Sigmoid colon (tissue), 3 donors: Measurements from ENCODE around the gene EID2.

ENCODE experiments used
- CTCF ChIP-seq, 4 experiments: fragments of 450-650 bp in 3 of 4; fragments of 200-600 bp in 1 of 4; IDR thresholded peaks; one replicate each; pipeline ENCODE4 v1.5.1; 2016 to 2019; ENCODE audit warnings: antibody characterized with exemption in 4 of 4, mild to moderate bottlenecking in 3 of 4, moderate library complexity in 2 of 4
- POLR2A ChIP-seq, 2 donors: fragments of 450-650 bp; IDR thresholded peaks; one replicate each; pipeline ENCODE4 v1.6.1; 2016; ENCODE audit warnings: antibody characterized with exemption in 2 of 2, mild to moderate bottlenecking in 2 of 2, moderate library complexity in 2 of 2

- no peak for TF ChIP-seq CTCF (IDR thresholded peaks at IDR 0.05)
- TF ChIP-seq POLR2A (IDR thresholded peaks at IDR 0.05), result no peak
These were observed 23.7 kb downstream of the EID2 start for GRCh38 chr19:39516270-39516669.
